Measurements from ENCODE around the gene TEAD1.

DNA sequence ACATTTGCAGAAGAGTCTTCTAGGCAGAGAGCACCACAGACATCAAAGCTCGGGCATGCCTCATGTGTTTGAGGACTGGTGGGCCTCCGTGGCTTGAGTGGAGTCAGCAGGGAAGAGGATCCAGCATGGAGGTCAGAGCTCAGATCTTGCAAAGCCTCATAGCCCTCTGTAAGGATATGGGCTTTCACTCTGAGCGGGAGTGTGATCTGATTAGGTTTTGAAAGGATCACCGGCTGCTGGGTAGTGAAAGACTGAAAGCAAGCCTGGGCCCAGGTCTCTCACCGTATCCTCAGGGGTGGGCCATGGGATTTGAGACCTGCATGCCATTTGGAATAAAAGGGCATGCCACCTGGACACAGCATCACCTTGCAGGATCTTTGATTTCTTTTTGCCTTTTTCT is 112.7 kb downstream of the TEAD1 start:
- TF ChIP-seq POLR2A (IDR thresholded peaks at IDR 0.05), result no peak
- no peak for TF ChIP-seq CTCF (IDR thresholded peaks at IDR 0.05)
